KMS-11 (cell line): ENCODE data around the gene CENPP.

Experiments
- H2AFZ ChIP-seq: fragments of 200-600 bp; sonication (generic); 2 replicates; pipeline ENCODE4 v1.6.1; 2016; ENCODE audit warnings: antibody characterized with exemption, mixed run types, low read depth
- H3K27ac ChIP-seq: fragments of 200-600 bp; sonication (generic); 2 replicates; pipeline ENCODE4 v1.6.1; 2016; ENCODE audit warnings: mild to moderate bottlenecking, mixed run types
- H3K27me3 ChIP-seq: fragments of 200-600 bp; sonication (generic); 2 replicates; pipeline ENCODE4 v1.6.1; 2017; ENCODE audit warnings: mild to moderate bottlenecking, low read depth, mixed run types, moderate library complexity; ENCODE audit not compliant: insufficient read depth
- H3K36me3 ChIP-seq: fragments of 200-600 bp; sonication (generic); 2 replicates; pipeline ENCODE4 v1.6.1; 2017; ENCODE audit warnings: mild to moderate bottlenecking, mixed run types; ENCODE audit not compliant: insufficient read depth
- H3K4me1 ChIP-seq: fragments of 200-600 bp; sonication (generic); 2 replicates; pipeline ENCODE4 v1.6.1; 2016; ENCODE audit warnings: mild to moderate bottlenecking, low read depth, mixed run types; ENCODE audit not compliant: poor library complexity, severe bottlenecking
- H3K4me2 ChIP-seq: fragments of 200-600 bp; sonication (generic); 2 replicates; pipeline ENCODE4 v1.7.0; 2016; ENCODE audit warnings: mild to moderate bottlenecking, mixed run types
- H3K4me3 ChIP-seq: fragments of 200-600 bp; sonication (generic); IDR thresholded peaks from 2 replicates; pipeline ENCODE4 v1.6.1; 2017; ENCODE audit warnings: low read depth, low read length, mixed read lengths; ENCODE audit not compliant: insufficient read depth
- H3K79me2 ChIP-seq: fragments of 200-600 bp; sonication (generic); 2 replicates; pipeline ENCODE4 v1.6.1; 2016; ENCODE audit warnings: low read depth, mixed run types; ENCODE audit not compliant: insufficient read depth
- H3K9ac ChIP-seq: fragments of 200-600 bp; sonication (generic); 2 replicates; pipeline ENCODE4 v1.6.1; 2016; ENCODE audit warnings: mild to moderate bottlenecking, mixed run types
- H4K20me1 ChIP-seq: fragments of 200-600 bp; sonication (generic); 2 replicates; pipeline ENCODE4 v1.6.1; 2016; ENCODE audit warnings: mild to moderate bottlenecking, mixed run types; ENCODE audit not compliant: insufficient read depth
- TF ChIP-seq, protein P1 (sequence below): fragments of 200-600 bp; sonication (generic); conservative IDR thresholded peaks from 2 replicates; pipeline ENCODE4 v1.6.1; 2017; ENCODE audit warnings: low read depth, mild to moderate bottlenecking, antibody characterized with exemption, low read length, moderate library complexity, mixed read lengths

The CENPP gene

DNA sequence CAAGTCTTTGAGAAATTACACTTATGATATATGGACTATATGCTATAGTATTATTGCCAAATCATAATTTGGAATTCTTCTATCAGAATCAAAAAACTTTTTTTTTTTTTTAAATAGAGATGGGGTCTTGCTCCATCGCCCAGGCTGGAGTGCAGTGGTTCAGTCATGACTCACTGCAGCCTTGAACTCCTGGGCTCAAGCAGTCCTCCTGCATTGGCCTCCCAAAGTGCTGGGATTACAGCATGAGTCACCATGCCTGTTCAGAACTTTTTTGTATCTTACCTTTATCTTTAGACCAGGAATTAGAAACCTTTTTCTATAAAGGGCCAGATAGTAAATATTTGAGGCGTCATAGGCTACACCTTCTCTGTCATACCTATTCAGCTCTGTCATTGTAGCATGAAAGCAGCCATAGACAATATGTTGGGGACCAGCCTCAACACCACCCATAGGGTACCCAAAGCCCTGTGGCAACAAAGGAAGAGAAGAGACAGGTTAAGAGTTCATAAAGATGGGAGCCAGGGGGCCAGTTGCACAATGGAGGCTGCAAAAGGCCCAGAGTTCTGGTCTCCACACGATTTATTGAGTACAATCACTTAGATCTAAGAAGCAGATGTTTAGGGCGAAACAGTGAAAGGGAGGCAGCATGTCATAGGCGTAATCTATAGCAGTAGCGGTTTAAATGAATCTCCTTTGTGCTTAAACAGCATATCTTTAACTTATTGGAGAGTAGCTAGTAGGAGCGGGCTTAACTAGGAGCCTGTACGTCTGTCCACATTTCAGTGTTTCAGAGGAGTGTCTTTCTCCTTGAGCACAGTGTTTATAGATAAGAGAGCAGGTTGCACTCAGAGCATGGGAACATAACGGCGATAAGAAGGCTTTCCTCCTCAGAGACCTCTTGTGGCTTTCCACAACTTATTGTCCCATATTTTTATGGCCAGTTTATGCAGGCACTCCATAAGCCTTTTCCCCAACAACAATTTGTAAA lies 197.5 kb downstream of the CENPP start:
- Histone ChIP-seq H3K36me3 (no peaks in the 10 kb centered on the region), H3K4me3 (no peak overlapping the region), H4K20me1 (no peaks in the 10 kb centered on the region), H3K4me1 (no peaks in the 10 kb centered on the region), H2AFZ (no peak overlapping the region), H3K9ac (no peak overlapping the region), H3K79me2 (no peaks in the 10 kb centered on the region), H3K27ac (no peak overlapping the region), H3K27me3 (no peaks in the 10 kb centered on the region), H3K4me2 (no peak overlapping the region)
- TF ChIP-seq, protein P1, sequence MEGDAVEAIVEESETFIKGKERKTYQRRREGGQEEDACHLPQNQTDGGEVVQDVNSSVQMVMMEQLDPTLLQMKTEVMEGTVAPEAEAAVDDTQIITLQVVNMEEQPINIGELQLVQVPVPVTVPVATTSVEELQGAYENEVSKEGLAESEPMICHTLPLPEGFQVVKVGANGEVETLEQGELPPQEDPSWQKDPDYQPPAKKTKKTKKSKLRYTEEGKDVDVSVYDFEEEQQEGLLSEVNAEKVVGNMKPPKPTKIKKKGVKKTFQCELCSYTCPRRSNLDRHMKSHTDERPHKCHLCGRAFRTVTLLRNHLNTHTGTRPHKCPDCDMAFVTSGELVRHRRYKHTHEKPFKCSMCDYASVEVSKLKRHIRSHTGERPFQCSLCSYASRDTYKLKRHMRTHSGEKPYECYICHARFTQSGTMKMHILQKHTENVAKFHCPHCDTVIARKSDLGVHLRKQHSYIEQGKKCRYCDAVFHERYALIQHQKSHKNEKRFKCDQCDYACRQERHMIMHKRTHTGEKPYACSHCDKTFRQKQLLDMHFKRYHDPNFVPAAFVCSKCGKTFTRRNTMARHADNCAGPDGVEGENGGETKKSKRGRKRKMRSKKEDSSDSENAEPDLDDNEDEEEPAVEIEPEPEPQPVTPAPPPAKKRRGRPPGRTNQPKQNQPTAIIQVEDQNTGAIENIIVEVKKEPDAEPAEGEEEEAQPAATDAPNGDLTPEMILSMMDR, result no peak

DNA sequence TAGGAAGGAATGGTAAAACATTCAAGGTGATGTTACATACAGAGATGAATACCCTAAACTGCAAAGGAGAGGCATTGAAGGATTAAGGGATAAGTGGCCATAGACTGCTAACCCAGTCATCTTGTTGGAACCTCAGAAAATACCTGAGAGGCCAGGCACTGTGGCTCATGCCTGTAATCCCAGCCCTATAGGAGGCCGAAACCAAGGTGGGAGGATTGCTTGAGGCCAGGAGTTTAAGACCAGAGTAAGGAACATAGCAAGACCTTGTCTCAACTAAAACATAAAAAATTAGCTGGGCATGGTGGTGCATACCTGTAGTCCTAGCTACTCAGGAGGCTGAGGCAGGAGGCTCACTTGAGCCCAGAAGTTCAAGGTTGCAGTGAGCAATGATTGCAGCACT lies 199.1 kb downstream of the CENPP start:
- TF ChIP-seq, protein P1, result no peak
- no peak overlapping the region for H3K9ac ChIP-seq
- no peaks in the 10 kb centered on the region for H4K20me1 ChIP-seq
- no peaks in the 10 kb centered on the region for H3K36me3 ChIP-seq
- H3K4me1 ChIP-seq, result no peaks in the 10 kb centered on the region
- no peaks in the 10 kb centered on the region for H3K79me2 ChIP-seq
- H2AFZ ChIP-seq, result no peak overlapping the region
- no peak overlapping the region for H3K4me3 ChIP-seq
- no peak overlapping the region for H3K4me2 ChIP-seq
- H3K27me3 ChIP-seq, result no peaks in the 10 kb centered on the region
- H3K27ac ChIP-seq, result no peak overlapping the region

DNA sequence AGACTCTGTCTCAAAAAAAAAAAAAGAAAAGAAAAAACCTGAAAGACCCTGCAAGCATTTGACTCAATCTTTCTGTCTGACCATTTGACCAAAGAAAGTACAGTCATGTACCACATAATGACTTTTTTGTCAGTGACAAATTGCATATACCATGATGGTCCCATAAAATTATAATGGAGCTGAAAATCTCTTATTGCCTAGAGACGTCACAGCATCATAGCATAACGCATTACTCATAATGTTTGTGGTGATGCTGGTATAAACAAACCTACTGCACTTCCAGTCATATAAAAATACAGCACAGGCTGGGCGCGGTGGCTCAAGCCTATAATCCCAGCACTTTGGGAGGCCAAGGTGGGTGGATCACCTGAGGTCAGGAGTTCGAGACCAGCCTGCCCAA lies 199.6 kb downstream of the CENPP start:
- TF ChIP-seq, protein P1, result no peak
- Histone ChIP-seq H3K27ac (no peak overlapping the region), H3K27me3 (no peaks in the 10 kb centered on the region), H2AFZ (no peak overlapping the region), H3K4me1 (no peaks in the 10 kb centered on the region), H3K4me3 (no peak overlapping the region), H3K9ac (no peak overlapping the region), H4K20me1 (no peaks in the 10 kb centered on the region), H3K79me2 (no peaks in the 10 kb centered on the region), H3K36me3 (no peaks in the 10 kb centered on the region), H3K4me2 (no peak overlapping the region)

DNA sequence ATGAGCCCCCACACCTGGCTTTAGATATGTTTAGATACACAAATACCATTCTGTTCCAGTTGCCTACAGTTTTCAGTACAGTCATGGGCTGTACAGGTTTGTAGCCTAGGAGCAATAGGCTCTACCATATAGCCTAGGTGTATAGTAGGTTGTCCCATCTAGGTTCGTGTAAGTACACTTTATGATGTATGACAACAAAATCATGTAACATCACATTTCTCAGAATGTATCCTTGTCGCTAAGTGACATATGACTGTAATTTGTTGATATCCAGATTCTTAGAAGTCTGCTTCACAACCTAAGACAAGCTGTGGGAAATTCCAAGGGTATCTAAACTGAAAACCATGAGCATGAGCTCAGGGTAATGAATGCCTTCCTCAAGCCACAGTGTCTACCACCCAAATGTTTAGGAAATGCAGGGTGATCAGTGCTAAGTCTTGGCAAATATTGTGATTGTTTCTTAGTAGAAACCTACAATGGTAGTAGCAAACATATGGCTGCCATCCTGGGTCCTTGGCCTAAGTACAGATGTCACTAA lies 201.6 kb downstream of the CENPP start:
- Histone ChIP-seq H3K79me2 (no peaks in the 10 kb centered on the region), H3K27me3 (no peaks in the 10 kb centered on the region), H4K20me1 (no peaks in the 10 kb centered on the region), H3K9ac (no peak overlapping the region), H2AFZ (no peak overlapping the region), H3K4me1 (no peaks in the 10 kb centered on the region), H3K36me3 (no peaks in the 10 kb centered on the region), H3K4me3 (no peak overlapping the region), H3K27ac (no peak overlapping the region), H3K4me2 (no peak overlapping the region)
- TF ChIP-seq, protein P1, result no peak
